Epithelial cell of proximal tubule (primary cell): ENCODE measurements around the gene FAH. TPM values are rescaled to one million over a fixed set of nuclear protein-coding genes. Genes with fewer than 3 reads are reported as not detected.

ENCODE experiments used
- DNase-seq: peaks from one replicate; pipeline ENCODE4 v3.0.0-alpha.2; 2011; ENCODE audit warnings: low read depth
- H3K4me3 ChIP-seq: 2 replicates; pipeline ENCODE4 v1.5.1; 2011; ENCODE audit warnings: low read depth, mild to moderate bottlenecking, low read length
- CTCF ChIP-seq: conservative IDR thresholded peaks from 2 replicates; pipeline ENCODE4 v1.5.1; 2012; ENCODE audit warnings: low read depth, mild to moderate bottlenecking, low read length
- total RNA-seq: library from RNA; depleted of rRNA; stranded (reverse); fragments of >200 nt; gene quantifications from 2 replicates; pipeline ENCODE4 v1.2.3, GENCODE V29; 2015

The FAH gene
- total RNA-seq, 1 donor from 2014 or later, result 20.4 TPM

GRCh38 chr15:80169768-80170357 is 17.1 kb downstream of the FAH start:
- TF ChIP-seq CTCF, result no peak
- no peak for DNase-seq
- H3K4me3 ChIP-seq, result no peak overlapping the region

DNA sequence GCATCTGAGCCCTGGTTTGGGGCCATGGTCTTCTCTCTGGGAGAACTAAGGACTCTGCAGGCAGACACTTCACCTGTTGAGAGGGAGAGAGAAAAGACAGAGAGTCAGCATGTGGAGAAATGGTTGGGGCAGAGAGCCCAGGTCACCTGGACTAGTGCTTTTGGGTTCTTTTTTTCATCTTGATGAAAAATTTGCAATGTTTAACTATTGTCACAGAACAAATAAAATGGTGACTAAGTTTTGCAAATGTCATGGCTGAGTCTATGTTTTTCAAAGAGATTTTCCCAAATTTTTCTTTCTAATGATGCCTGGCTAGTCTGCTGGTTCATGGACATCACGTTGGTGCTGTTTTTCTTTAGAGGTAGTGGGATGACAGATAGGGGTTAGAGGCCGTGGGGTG is 17.8 kb downstream of the FAH start:
- H3K4me3 ChIP-seq, result no peak overlapping the region
- no peak for DNase-seq
- no peak for TF ChIP-seq CTCF

DNA sequence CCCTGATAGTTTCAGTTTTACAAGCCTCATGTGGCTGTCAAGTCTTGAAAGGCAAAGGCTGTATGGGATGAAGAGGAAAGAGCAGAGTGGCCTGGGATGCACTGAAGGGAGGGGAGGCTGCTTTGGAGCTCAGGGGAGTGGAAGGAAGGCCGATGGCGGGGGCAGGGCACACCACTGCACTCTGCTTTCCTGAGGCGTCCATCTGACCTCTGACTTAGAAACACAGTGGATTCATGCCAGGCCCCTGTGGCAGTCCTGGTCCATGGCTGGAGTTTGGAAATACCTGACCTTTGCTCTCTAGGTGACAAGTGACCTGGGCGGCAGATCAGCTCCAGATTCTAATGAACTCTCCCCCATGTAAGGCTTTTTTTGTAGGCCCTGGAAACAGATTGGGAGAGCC is 19.0 kb downstream of the FAH start:
- TF ChIP-seq CTCF, result no peak

GRCh38 chr15:80172401-80172800 is 19.6 kb downstream of the FAH start:
- no peak for TF ChIP-seq CTCF
- no peak for DNase-seq
- no peak overlapping the region for H3K4me3 ChIP-seq

More for the DNA sequence above, 19.0 kb downstream of the FAH start:
- no peak for DNase-seq
- H3K4me3 ChIP-seq, result no peak overlapping the region

DNA sequence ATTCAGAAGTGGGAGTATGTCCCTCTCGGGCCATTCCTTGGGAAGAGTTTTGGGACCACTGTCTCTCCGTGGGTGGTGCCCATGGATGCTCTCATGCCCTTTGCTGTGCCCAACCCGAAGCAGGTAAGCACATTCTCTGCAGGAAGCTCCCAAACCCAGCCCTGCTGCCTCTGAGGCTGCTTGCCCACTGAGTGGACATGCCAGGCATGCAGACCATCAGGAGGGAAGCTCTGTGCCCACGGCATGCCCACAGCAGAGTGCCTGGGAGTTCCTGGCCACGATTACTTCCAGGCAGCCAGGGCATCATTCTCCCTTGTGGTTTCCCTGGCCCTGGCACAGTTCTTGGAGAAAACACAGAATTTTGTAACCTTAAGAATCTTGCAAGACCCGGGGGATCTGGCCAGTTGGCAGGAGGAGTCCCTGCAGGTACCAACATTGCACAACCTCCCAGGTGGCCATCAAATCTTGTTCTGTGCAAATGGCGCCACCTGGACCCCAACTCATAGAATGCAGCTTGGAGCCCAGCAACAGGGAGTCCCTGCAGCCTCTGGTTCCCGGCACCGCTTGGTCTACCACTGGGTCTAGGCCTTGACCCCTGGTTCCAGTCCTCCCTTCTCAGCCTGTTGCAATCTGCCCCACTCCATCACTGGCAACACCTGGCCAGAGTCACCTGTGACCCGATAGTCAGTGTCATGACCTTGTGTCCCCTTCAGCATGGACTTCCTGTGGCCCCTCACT is 20.4 kb downstream of the FAH start:
- TF ChIP-seq CTCF, result peak; percentile 84
- no peak for DNase-seq
- H3K4me3 ChIP-seq, result no peak overlapping the region

DNA sequence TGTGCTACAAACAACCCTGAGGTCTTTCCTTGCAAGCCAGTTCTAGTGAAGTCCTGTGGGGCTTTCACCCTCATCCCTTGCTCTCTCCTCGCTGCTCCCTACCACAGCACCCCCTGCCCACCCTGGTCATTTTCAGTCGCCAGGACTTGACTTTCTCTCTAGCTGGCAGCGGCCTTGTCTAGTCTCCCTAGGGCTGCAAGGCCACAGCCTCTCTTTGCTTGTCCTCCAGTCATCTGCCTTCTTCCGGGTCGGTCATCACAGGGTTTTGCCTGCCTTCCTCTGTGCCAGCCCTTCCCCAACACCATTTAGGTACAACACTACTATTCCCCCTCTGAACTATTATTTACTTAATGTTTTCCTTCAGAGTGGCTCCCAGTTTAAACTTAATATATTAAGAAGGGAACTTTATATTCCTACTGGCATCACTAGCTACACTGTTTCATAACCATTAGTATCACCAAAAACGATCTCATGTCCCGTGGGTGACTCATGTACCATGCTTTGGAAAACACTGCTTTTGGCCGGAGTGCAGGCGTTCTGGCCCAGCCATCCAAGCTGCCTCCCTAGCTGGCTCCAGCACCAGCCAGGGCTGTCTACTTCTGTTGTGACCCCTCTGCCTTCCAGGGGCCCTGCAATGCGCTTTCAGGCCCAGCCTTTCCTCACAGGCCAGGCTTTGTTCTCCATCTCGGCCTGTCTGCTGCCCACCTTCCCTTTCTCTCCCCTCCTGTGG is 21.4 kb downstream of the FAH start:
- no peak overlapping the region for H3K4me3 ChIP-seq
- no peak for TF ChIP-seq CTCF
- DNase-seq, result no peak
